ENCODE measurements around the gene ASIC4.

ASIC4 gene

DNA sequence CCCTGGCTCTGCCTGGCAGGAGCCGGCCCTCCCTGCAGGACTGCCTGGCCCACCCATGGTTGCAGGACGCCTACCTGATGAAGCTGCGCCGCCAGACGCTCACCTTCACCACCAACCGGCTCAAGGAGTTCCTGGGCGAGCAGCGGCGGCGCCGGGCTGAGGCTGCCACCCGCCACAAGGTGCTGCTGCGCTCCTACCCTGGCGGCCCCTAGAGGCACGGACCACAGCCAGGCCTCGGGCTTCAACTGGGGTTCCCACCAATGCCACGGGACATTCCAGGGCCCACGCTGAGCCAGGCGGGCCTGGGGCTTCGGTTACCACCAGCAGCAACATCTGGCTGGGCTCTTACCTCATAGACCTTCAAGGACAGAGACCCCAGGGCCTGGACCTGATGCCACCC is 21.7 kb upstream of the ASIC4 start:
- TF ChIP-seq, protein P1, sequence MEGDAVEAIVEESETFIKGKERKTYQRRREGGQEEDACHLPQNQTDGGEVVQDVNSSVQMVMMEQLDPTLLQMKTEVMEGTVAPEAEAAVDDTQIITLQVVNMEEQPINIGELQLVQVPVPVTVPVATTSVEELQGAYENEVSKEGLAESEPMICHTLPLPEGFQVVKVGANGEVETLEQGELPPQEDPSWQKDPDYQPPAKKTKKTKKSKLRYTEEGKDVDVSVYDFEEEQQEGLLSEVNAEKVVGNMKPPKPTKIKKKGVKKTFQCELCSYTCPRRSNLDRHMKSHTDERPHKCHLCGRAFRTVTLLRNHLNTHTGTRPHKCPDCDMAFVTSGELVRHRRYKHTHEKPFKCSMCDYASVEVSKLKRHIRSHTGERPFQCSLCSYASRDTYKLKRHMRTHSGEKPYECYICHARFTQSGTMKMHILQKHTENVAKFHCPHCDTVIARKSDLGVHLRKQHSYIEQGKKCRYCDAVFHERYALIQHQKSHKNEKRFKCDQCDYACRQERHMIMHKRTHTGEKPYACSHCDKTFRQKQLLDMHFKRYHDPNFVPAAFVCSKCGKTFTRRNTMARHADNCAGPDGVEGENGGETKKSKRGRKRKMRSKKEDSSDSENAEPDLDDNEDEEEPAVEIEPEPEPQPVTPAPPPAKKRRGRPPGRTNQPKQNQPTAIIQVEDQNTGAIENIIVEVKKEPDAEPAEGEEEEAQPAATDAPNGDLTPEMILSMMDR (IDR thresholded peaks at IDR 0.05; ENCODE audit: control insufficient read depth, insufficient read depth, low read depth, low read length, missing control alignments) = no peak
- H3K4me3 ChIP-seq (ENCODE audit: control insufficient read depth, low read depth, low read length) = no peak overlapping the region
- no peak for DNase-seq (ENCODE audit: low read depth)

DNA sequence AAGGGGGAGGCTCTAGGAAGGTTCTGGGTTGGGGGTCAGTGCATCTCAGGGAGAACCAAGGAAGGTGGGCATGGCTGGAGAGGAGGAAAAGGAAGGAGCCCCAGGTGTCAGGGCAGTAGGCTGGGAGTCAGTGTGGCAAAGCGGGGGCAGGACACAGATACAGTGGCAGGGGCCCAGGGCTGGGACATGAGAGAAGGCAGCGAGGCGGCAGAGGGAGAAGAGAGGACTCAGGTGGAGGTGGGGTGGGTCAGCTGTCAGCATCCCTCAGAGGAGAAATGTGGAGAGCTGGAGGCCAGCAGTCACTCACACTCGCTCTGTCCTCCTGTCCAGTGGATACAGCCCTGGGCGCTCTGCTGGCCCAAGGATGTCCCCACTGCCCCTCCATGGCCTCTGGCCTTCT is 21.2 kb upstream of the ASIC4 start:
- H3K4me3 ChIP-seq (ENCODE audit: control insufficient read depth, low read depth, low read length) = no peak overlapping the region
- DNase-seq (ENCODE audit: low read depth) = no peak
- TF ChIP-seq, protein P1 (IDR thresholded peaks at IDR 0.05; ENCODE audit: control insufficient read depth, insufficient read depth, low read depth, low read length, missing control alignments) = no peak

DNA sequence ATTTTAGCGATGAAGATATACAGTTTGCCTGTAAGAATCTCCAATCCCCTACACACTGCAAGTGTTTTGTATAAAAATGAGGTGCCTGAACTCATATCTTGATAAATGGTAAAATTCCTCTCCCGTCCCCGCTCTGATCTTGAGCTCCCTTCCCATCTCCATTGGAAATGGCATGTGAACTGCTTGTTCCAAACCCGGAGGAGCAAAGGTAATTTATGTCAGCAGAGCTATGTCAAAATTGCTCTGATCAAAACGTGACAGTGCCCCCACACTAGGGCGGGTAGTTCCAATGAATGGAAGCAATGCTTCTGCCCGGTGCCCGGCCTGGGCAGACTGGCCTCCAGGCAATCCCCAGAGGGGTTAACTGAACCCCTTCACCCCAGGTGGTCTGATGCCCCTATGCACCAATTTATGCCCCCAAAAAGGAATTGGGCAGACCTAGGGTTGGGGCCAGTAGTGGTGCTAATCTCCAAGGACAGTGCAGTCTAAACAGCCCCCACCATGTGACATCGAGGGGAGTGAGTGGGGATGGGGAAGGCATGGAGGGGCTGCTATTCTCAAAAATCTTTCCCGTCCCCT is 19.2 kb upstream of the ASIC4 start:
- H3K4me3 ChIP-seq (ENCODE audit: control insufficient read depth, low read depth, low read length) = no peak overlapping the region
- TF ChIP-seq, protein P1 (IDR thresholded peaks at IDR 0.05; ENCODE audit: control insufficient read depth, insufficient read depth, low read depth, low read length, missing control alignments) = no peak
- DNase-seq (ENCODE audit: low read depth) = no peak

DNA sequence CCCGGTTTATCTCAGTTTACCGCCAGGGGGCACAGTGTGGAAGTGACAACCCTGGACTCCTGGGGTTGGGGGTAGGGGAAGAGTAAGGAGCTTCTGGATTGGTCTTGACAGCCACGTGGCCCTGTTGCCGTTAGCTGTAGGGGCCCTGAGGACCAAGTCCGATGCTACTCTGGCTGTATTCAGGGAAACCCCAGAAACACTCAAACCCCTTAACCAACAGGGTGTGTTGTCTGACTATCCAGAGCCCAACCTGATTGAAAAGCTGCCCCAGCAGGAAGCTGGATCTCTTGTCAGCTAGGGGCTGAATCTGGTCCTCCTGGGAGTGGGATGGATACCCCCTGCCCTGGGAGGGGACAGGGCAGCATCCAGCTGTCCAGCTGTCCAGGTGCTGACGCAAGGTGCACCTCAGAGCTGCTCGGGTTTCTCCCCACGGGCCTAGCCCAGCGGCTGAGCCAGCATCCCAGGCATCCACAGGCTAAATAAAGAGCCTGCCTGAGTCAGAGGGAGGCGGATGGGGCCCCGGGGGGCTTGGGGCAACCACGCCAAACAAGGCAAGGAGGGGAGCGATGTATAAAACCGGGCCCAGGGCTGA is 18.7 kb upstream of the ASIC4 start:
- TF ChIP-seq, protein P1 (IDR thresholded peaks at IDR 0.05; ENCODE audit: control insufficient read depth, insufficient read depth, low read depth, low read length, missing control alignments) = peak; percentile 77
- DNase-seq (ENCODE audit: low read depth) = peak; percentile 32
- H3K4me3 ChIP-seq (ENCODE audit: control insufficient read depth, low read depth, low read length) = no peak overlapping the region

DNA sequence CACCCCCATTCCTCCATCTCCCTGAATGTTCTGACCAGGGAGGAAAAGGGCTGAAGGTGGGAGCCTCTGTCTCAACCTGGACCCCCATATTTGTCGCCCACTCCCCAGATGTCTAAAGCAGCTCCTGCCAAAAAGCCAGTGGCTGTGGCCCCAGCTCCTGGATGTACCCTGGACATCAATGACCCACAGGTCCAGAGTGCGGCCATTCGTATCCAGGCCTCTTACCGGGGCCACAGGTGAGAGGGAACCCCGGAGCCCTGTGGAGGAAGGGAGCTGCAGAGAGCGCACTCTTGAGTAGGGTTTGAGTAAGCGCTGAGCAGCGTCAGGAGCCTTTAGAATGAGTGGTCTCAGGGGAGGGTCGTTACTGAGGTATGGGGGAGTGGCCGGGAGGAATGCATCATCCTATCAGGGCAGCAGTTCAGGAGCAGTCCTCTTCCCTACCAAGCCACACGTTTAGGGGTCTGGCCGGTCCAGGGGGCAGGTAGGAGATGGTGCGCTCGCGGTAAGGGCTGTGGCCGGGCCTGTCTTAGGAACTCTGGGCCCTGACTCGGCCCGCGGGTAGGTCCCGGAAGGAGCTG is 17.9 kb upstream of the ASIC4 start:
- no peak for DNase-seq (ENCODE audit: low read depth)
- TF ChIP-seq, protein P1 (IDR thresholded peaks at IDR 0.05; ENCODE audit: control insufficient read depth, insufficient read depth, low read depth, low read length, missing control alignments) = no peak
- no peak overlapping the region for H3K4me3 ChIP-seq (ENCODE audit: control insufficient read depth, low read depth, low read length)

DNA sequence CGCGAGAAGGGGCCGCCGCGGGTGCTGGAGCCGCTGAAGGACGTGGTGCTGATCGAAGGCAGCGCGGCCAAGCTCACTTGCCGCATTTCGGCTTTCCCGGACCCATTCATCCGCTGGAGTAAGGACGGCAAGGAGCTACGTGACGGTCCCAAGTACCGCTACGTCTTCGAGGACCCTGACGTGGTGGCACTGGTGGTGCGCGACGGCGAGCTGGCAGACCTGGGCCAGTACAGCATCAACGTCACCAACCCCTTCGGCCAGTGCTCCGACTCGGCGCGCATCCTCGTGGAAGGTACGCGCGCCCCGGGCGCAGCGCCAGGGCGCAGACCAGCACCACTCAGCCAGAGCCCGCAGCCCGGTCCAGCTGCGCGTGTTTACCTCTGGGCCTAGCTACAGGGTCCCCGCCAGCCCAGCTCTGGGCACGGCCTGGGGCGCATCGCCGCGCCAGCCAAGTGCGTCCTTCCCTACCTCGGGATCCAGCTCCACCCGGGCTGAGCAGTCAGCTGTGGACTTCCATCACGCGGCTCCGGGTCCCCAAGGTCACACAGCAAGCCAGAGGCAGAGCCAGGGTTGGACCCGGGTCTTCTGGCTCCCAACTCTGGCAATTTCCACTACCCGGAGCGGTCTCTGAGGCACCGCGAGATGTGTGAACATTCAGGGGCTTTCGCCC is 17.3 kb upstream of the ASIC4 start:
- DNase-seq (ENCODE audit: low read depth) = no peak
- H3K4me3 ChIP-seq (ENCODE audit: control insufficient read depth, low read depth, low read length) = no peak overlapping the region

More for the DNA sequence above, 17.3 kb upstream of the ASIC4 start:
- TF ChIP-seq, protein P1 (IDR thresholded peaks at IDR 0.05; ENCODE audit: control insufficient read depth, insufficient read depth, low read depth, low read length, missing control alignments) = no peak

Data from AG09309 (cell line).